Measurements from ENCODE around the gene LIPE. TPM values are rescaled to one million over a fixed set of nuclear protein-coding genes. Genes with fewer than 3 reads are reported as not detected.

The LIPE gene
- polyA plus RNA-seq, 1 experiment = 3.3 TPM

DNA sequence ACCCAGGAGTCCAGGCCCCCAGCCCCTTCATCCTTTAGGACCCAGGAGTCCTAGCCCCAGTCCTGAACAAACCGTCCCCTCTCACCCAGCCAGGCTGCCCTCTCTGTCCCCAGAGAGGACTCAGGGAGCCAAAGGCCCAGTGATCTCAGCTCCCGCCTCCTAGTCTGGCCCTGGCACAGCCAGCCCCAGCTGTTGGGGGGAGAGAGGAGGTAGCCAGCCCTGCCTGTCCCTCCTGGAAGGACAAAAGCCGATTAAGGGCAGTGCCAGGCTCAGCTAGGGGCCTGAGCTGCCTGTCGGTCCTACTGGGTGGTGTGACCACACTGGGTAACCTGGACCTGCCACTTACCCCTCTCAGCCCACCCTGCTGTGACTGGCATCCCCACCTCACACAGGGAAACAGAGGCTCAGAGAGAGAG is 14.5 kb downstream of the LIPE start:
- TF ChIP-seq, protein P1, sequence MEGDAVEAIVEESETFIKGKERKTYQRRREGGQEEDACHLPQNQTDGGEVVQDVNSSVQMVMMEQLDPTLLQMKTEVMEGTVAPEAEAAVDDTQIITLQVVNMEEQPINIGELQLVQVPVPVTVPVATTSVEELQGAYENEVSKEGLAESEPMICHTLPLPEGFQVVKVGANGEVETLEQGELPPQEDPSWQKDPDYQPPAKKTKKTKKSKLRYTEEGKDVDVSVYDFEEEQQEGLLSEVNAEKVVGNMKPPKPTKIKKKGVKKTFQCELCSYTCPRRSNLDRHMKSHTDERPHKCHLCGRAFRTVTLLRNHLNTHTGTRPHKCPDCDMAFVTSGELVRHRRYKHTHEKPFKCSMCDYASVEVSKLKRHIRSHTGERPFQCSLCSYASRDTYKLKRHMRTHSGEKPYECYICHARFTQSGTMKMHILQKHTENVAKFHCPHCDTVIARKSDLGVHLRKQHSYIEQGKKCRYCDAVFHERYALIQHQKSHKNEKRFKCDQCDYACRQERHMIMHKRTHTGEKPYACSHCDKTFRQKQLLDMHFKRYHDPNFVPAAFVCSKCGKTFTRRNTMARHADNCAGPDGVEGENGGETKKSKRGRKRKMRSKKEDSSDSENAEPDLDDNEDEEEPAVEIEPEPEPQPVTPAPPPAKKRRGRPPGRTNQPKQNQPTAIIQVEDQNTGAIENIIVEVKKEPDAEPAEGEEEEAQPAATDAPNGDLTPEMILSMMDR (IDR thresholded peaks at IDR 0.05; ENCODE audit: insufficient read depth, low read depth, low read length) = no peak

GRCh38 chr19:42412227-42412626 is 15.0 kb downstream of the LIPE start:
- no peaks in the 10 kb centered on the region for H3K27me3 ChIP-seq (ENCODE audit: control insufficient read depth, insufficient read depth, low read length)
- no peak overlapping the region for H3K4me3 ChIP-seq (ENCODE audit: low read depth, low read length)
- peaks cover 3% of the 10 kb centered on the region for H3K36me3 ChIP-seq (ENCODE audit: control insufficient read depth, insufficient read depth, low read length)
- POLR2A ChIA-PET = no interaction called here
- TF ChIP-seq, protein P1 (IDR thresholded peaks at IDR 0.05; ENCODE audit: insufficient read depth, low read depth, low read length) = no peak
- no peak for DNase-seq (ENCODE audit: low read depth)
- CTCF ChIA-PET = interaction anchor here (0.5 to 2.7 kb wide), 8 partner anchors 8 to 534 kb away, joined by 3 to 14 read pairs (median 4); no protein-coding TSS in a partner anchor

More for the DNA sequence above, 14.5 kb downstream of the LIPE start:
- ChIA-PET CTCF (interaction anchor here (0.5 to 2.7 kb wide), 7 partner anchors 11 to 533 kb away, joined by 3 to 14 read pairs (median 4); no protein-coding TSS in a partner anchor), POLR2A (no interaction called here)
- DNase-seq (ENCODE audit: low read depth) = no peak
- H3K27me3 ChIP-seq (ENCODE audit: control insufficient read depth, insufficient read depth, low read length) = no peaks in the 10 kb centered on the region
- H3K4me3 ChIP-seq (ENCODE audit: low read depth, low read length) = no peak overlapping the region
- H3K36me3 ChIP-seq (ENCODE audit: control insufficient read depth, insufficient read depth, low read length) = peaks cover 2% of the 10 kb centered on the region

- Histone ChIP-seq H3K27me3 (ENCODE audit: control insufficient read depth, insufficient read depth, low read length) (no peaks in the 10 kb centered on the region), H3K36me3 (ENCODE audit: control insufficient read depth, insufficient read depth, low read length) (peaks cover 4% of the 10 kb centered on the region), H3K4me3 (ENCODE audit: low read depth, low read length) (no peak overlapping the region)
- DNase-seq (ENCODE audit: low read depth) = no peak
- ChIA-PET POLR2A (no interaction called here), CTCF (interaction anchor here (0.7 to 2.7 kb wide), 9 partner anchors 8 to 29 kb away, joined by 3 to 14 read pairs (median 4); no protein-coding TSS in a partner anchor)
- TF ChIP-seq, protein P1 (IDR thresholded peaks at IDR 0.05; ENCODE audit: insufficient read depth, low read depth, low read length) = no peak
Observed at GRCh38 chr19:42411581-42412178, 15.5 kb downstream of the LIPE start.

GRCh38 chr19:42410371-42410770 is 16.8 kb downstream of the LIPE start:
- no peaks in the 10 kb centered on the region for H3K27me3 ChIP-seq (ENCODE audit: control insufficient read depth, insufficient read depth, low read length)
- TF ChIP-seq, protein P1 (IDR thresholded peaks at IDR 0.05; ENCODE audit: insufficient read depth, low read depth, low read length) = no peak
- DNase-seq (ENCODE audit: low read depth) = no peak
- no peak overlapping the region for H3K4me3 ChIP-seq (ENCODE audit: low read depth, low read length)
- peaks cover 4% of the 10 kb centered on the region for H3K36me3 ChIP-seq (ENCODE audit: control insufficient read depth, insufficient read depth, low read length)
- CTCF ChIA-PET = interaction anchor here (0.7 to 2.3 kb wide), 5 partner anchors 10 to 28 kb away, joined by 3 to 8 read pairs (median 4); no protein-coding TSS in a partner anchor
- POLR2A ChIA-PET = no interaction called here

DNA sequence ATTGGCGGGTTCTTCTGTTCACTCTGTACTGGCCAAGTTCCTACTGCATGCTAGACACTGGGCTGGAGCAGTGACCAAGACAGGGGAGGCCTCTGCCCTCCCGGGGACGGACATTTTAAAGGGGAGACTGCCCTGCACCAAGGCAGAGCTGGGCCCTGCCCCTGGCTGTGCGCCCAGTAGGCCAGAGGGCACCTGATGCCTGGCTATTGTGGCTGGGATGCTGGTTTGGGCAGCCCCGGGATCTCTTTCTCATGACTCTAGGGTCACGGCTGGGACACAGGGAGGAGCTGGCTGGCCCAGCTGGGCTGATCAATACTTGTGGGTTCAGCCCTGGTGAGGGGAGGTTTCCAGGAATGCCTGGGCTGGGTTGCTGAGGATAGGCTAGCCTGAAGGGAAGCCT is 17.7 kb downstream of the LIPE start:
- ChIA-PET POLR2A (no interaction called here), CTCF (interaction anchor here (1.4 to 2.3 kb wide), 2 partner anchors 9 to 29 kb away, joined by 7 to 8 read pairs; no protein-coding TSS in a partner anchor)
- no peaks in the 10 kb centered on the region for H3K27me3 ChIP-seq (ENCODE audit: control insufficient read depth, insufficient read depth, low read length)
- TF ChIP-seq, protein P1 (IDR thresholded peaks at IDR 0.05; ENCODE audit: insufficient read depth, low read depth, low read length) = no peak
- no peak for DNase-seq (ENCODE audit: low read depth)
- H3K4me3 ChIP-seq (ENCODE audit: low read depth, low read length) = no peak overlapping the region
- peaks cover 4% of the 10 kb centered on the region for H3K36me3 ChIP-seq (ENCODE audit: control insufficient read depth, insufficient read depth, low read length)
